NB4 (cell line): ENCODE measurements around the gene FHOD1.

Experiments used
- POLR2A ChIP-seq: IDR thresholded peaks from 2 replicates; pipeline ENCODE4 v1.6.1; 2011; ENCODE audit warnings: mild to moderate bottlenecking; ENCODE audit not compliant: insufficient read length; ENCODE audit errors: extremely low read depth
- TF ChIP-seq, protein P1 (sequence below): IDR thresholded peaks from one replicate; pipeline ENCODE4 v1.5.1; 2012; ENCODE audit warnings: low read depth, low read length

DNA sequence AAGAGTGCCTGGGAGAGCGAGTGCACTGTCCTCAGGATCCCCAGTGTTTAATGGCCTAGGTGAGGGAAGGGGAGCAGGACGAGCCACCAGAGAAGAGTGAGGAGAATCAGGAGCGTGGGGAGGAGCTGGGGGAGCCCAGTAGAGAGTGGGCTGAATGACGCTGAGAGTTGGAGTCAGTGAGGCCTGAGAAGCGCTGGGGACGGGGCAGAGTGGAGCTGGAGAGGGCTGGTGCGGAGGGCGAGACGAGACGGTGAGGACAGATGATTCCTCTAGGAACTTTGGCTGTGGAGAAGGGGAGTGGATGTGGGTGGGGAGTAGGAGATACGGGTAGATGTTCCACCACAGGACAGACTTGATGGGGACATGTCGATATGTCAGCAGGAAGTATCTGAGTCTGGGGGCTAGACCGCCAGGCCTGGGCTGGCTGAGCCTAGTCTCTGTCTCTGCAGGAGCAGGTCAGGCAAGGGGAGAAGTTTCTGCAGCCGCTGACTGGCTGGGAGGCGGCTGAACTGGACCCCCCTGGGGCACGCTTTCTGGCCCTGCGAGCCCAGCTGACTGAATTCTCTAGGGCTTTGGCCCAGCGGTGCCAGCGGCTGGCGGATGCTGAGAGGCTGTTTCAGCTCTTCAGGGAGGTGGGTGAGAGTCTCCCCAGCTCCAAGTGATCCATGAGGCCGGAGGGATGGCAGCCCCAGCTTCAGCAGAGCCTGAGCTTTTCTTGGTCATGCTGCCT is 36.7 kb upstream of the FHOD1 start:
- TF ChIP-seq, protein P1, sequence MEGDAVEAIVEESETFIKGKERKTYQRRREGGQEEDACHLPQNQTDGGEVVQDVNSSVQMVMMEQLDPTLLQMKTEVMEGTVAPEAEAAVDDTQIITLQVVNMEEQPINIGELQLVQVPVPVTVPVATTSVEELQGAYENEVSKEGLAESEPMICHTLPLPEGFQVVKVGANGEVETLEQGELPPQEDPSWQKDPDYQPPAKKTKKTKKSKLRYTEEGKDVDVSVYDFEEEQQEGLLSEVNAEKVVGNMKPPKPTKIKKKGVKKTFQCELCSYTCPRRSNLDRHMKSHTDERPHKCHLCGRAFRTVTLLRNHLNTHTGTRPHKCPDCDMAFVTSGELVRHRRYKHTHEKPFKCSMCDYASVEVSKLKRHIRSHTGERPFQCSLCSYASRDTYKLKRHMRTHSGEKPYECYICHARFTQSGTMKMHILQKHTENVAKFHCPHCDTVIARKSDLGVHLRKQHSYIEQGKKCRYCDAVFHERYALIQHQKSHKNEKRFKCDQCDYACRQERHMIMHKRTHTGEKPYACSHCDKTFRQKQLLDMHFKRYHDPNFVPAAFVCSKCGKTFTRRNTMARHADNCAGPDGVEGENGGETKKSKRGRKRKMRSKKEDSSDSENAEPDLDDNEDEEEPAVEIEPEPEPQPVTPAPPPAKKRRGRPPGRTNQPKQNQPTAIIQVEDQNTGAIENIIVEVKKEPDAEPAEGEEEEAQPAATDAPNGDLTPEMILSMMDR: no peak
- no peak for TF ChIP-seq POLR2A
